Heart right ventricle (tissue), 16 donors: ENCODE data around the gene LRSAM1. TPM values are rescaled to one million over a fixed set of nuclear protein-coding genes. Genes with fewer than 3 reads are reported as not detected.

Experiments
- ATAC-seq, 8 donors: fragments of 200-7000 bp; cut with Tn5 transposase; one replicate each; pipeline ENCODE4 v1.9.1; 2020; ENCODE audit warnings: mild to moderate bottlenecking in 8 of 8, moderate library complexity in 8 of 8, moderate number of reproducible peaks in 1 of 8
- DNase-seq, 2 donors: peaks; one replicate each; pipeline ENCODE4 v3.0.0-alpha.2; 2020
- H3K27ac ChIP-seq, 10 donors: fragments of 200-600 bp; sonication (generic) in 2 of 10; one replicate each; pipeline versions ENCODE4 v1.5.0 to v1.8.0; 2020 to 2022; ENCODE audit warnings: mild to moderate bottlenecking in 3 of 10
- H3K27me3 ChIP-seq, 7 donors: fragments of 200-600 bp; one replicate each; pipeline ENCODE4 v1.8.0; 2021 to 2022; ENCODE audit warnings: mild to moderate bottlenecking in 2 of 7
- H3K36me3 ChIP-seq, 9 donors: fragments of 200-600 bp; sonication (generic) in 1 of 9; one replicate each; pipeline versions ENCODE4 v1.5.0 to v1.8.0; 2020 to 2022; ENCODE audit warnings: mild to moderate bottlenecking in 2 of 9
- H3K4me1 ChIP-seq, 9 donors: fragments of 200-600 bp; sonication (generic) in 1 of 9; one replicate each; pipeline versions ENCODE4 v1.5.0 to v1.8.0; 2020 to 2022; ENCODE audit warnings: mild to moderate bottlenecking in 4 of 9
- H3K4me3 ChIP-seq, 10 donors: fragments of 200-600 bp; sonication (generic) in 2 of 10; one replicate each; pipeline versions ENCODE4 v1.5.0 to v1.8.0; 2020 to 2022; ENCODE audit warnings: mild to moderate bottlenecking in 7 of 10, moderate library complexity in 2 of 10
- H3K9me3 ChIP-seq, 11 donors: fragments of 200-600 bp in 10 of 11; sonication (generic) in 2 of 11; one replicate each; pipeline versions ENCODE4 v1.5.0 to v1.8.0; 2013 to 2022; ENCODE audit warnings: mild to moderate bottlenecking in 2 of 11, control low read depth in 1 of 11, moderate library complexity in 1 of 11
- CTCF ChIP-seq, 9 donors: fragments of 200-600 bp; sonication (generic) in 2 of 9; IDR thresholded peaks; one replicate each; pipeline versions ENCODE4 v1.5.0 to v1.8.0; 2021 to 2022; ENCODE audit warnings: antibody characterized with exemption in 9 of 9, mild to moderate bottlenecking in 5 of 9, moderate library complexity in 1 of 9
- WGBS, 2 donors: extraction: QIAGEN DNeasy Blood & Tissue Kit; methylation state at CpG; one replicate each; pipeline ENCODE4 v1.1.7; 2013; ENCODE audit warnings: inconsistent platforms in 1 of 2; 5-methylcytosine and 5-hydroxymethylcytosine counted together
- intact Hi-C, 10 donors: fragments of 100-400 bp; cut with DNase I; formaldehyde crosslinking; loops; one replicate each; pipeline versions ENCODE4 v1.11.1 to v1.14.2; 2022
- polyA plus RNA-seq, 2 donors: library from polyadenylated mRNA; stranded (reverse); fragments of 200-250 nt; gene quantifications; one replicate each; pipeline ENCODE4 v1.2.3, GENCODE V29; 2013
- total RNA-seq, 10 donors: library from RNA; stranded (reverse); fragmentation: NEBNext Ultra II Directional in 3 of 10; extraction: Animal tissue kit (Norgen Biotek cat#: 25700) in 3 of 10; gene quantifications; one replicate each; pipeline versions ENCODE4 v1.2.1 to v1.2.4, GENCODE V29; 2021 to 2023
- donor health status: Arrhythmogenic right ventricular cardiomyopathy.
- donor health status: ischemic (EF 13 %, LVEDD 7.1; RV severe dilation, severe dysfunction).
- donor health status: healthy with polysubstance abuse.
- donor health status: DM: no; HTN: yes; CAD: no.
- donor health status: DM: no; HTN: no; CAD: no.
- donor health status: ischemic (EF 25% LVEDD 6.9; RV normal size, moderate dysfunction).
- donor health status: ischemic (EF 25% LVEDD 5.7; RV mildly dilated, moderate dysfunction).
- donor health status: healthy.
- donor health status: DM: yes; HTN: yes; CAD: no.
- donor health status: Ischemic cardiomyopathy.
- donor health status: ischemic (EF 35%, LVEDD 5.7; RV mildly dilated, moderate dysfunction).
- donor health status: nonischemic (EF 11% LVEDD 7.7; RV severe dilation, severe dysfunction).
- donor health status: DM: yes; HTN: yes; CAD: no.
- donor health status: PGD.
- donor health status: ischemic (EF 29% LVEDD 5.4; RV normal size, mild dysfunction).
- donor health status: nonischemic (EF 23%, LVEDD 6.1; RV moderate dilation, normal function).

Gene LRSAM1
- total and polyA plus RNA-seq, 12 donors: 21.2 to 59.9 (median 29.5) TPM

GRCh38 chr9:127502706-127503378 lies 51.5 kb downstream of the LRSAM1 start:
- H3K27me3 ChIP-seq: no peaks in the 10 kb centered on the region
- 87 to 92% methylated on average over 21 of the region's 21 CpGs for WGBS, 2 donors
- no peak overlapping the region for H3K27ac ChIP-seq
- DNase-seq (no peak), ATAC-seq (peak in 1 of 8 donors; percentile 13)
- H3K4me1 ChIP-seq: peaks cover 0 to 10% (median 0%) of the 10 kb centered on the region in 9 donors
- H3K4me3 ChIP-seq: no peak overlapping the region
- no peak for TF ChIP-seq CTCF (IDR thresholded peaks at IDR 0.05)
- intact Hi-C loops: loop anchor here in 9 of 10 donors (2.0 to 10.0 kb wide), 7 partner anchors 84 to 424 kb away; partner anchors contain the start of gene TOR2A (in 4 of the 9)
- H3K36me3 ChIP-seq: peaks cover 0 to 88% (median 9%) of the 10 kb centered on the region in 9 donors
- no peaks in the 10 kb centered on the region for H3K9me3 ChIP-seq

- peaks cover 0 to 88% (median 9%) of the 10 kb centered on the region in 9 donors for H3K36me3 ChIP-seq
- TF ChIP-seq CTCF (IDR thresholded peaks at IDR 0.05): no peak
- DNase-seq: no peak
- no peak overlapping the region for H3K4me3 ChIP-seq
- intact Hi-C loops: loop anchor here in 9 of 10 donors (2.0 to 10.0 kb wide), 7 partner anchors 83 to 424 kb away; partner anchors contain the start of gene TOR2A (in 4 of the 9)
- H3K27me3 ChIP-seq: no peaks in the 10 kb centered on the region
- peaks cover 0 to 10% (median 0%) of the 10 kb centered on the region in 9 donors for H3K4me1 ChIP-seq
- no peaks in the 10 kb centered on the region for H3K9me3 ChIP-seq
- WGBS, 2 donors: 89 to 93% methylated on average over 20 of the region's 20 CpGs
- no peak for ATAC-seq
- H3K27ac ChIP-seq: no peak overlapping the region
These were observed 52.1 kb downstream of the LRSAM1 start for GRCh38 chr9:127503379-127503921.

- ATAC-seq: peak; percentile 71 to 91 (median 86)
- H3K27me3 ChIP-seq: no peaks in the 10 kb centered on the region
- H3K27ac ChIP-seq: peak overlapping the region in 3 of 10 donors; percentile 8 to 41 (median 20)
- peak; percentile 79 to 96 (median 89) for TF ChIP-seq CTCF (IDR thresholded peaks at IDR 0.05)
- intact Hi-C loops: loop anchor here (1.0 to 10.0 kb wide), 9 partner anchors 82 to 423 kb away; partner anchors contain the start of gene TOR2A (in 4 of the 10)
- peaks cover 0 to 88% (median 9%) of the 10 kb centered on the region in 9 donors for H3K36me3 ChIP-seq
- H3K4me3 ChIP-seq: no peak overlapping the region
- WGBS, 2 donors: 56 to 57% methylated on average over 25 of the region's 25 CpGs
- peak; percentile 81 to 88 for DNase-seq
- peaks cover 0 to 13% (median 3%) of the 10 kb centered on the region in 9 donors for H3K4me1 ChIP-seq
- no peaks in the 10 kb centered on the region for H3K9me3 ChIP-seq
These were observed 52.9 kb downstream of the LRSAM1 start for GRCh38 chr9:127503947-127504886.

GRCh38 chr9:127504887-127505251 lies 53.6 kb downstream of the LRSAM1 start:
- DNase-seq (no peak), ATAC-seq (no peak)
- Histone ChIP-seq H3K4me1 (peaks cover 0 to 20% (median 7%) of the 10 kb centered on the region in 9 donors), H3K36me3 (peaks cover 0 to 90% (median 9%) of the 10 kb centered on the region in 9 donors), H3K4me3 (no peak overlapping the region), H3K27ac (peak overlapping the region in 1 of 10 donors; percentile 41), H3K9me3 (no peaks in the 10 kb centered on the region), H3K27me3 (no peaks in the 10 kb centered on the region)
- no peak for TF ChIP-seq CTCF (IDR thresholded peaks at IDR 0.05)
- WGBS, 2 donors: 90 to 91% methylated on average over 8 of the region's 8 CpGs
- intact Hi-C loops: loop anchor here (1.0 to 10.0 kb wide), 9 partner anchors 81 to 422 kb away; partner anchors contain the start of gene TOR2A (in 4 of the 10)
